Measurements from ENCODE around the gene FLT1.

Gene FLT1

DNA sequence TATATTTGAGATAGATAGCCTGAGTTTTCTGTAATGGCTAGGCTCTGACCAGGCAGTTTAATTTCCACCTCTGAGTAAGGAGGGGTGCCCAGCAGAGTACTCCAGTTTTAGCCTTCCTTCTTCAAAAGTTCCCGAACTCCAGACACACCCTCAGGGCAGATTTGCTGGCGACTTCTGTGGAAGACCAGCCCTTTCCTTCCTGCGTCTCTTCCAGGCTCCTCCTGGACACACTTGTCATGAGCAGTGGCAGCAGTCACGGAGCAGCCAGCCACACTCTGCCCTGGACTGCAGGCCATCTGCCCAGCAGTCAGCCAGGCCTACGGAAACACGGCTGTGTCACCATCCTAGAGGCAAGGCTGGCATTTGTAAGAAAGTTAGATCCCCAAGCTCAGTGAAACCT, 6.6 kb upstream of the FLT1 start:
- DNase-seq: no peak
- Histone ChIP-seq H3K9me3 (ENCODE audit: control insufficient read depth, low read length) (no peaks in the 10 kb centered on the region), H3K4me3 (ENCODE audit: insufficient read depth, low read depth, low read length, poor library complexity, severe bottlenecking) (no peak overlapping the region), H3K27ac (ENCODE audit: insufficient read depth, low read length, poor library complexity, severe bottlenecking) (no peak overlapping the region), H3K4me1 (ENCODE audit: control insufficient read depth, insufficient read depth, low read length, poor library complexity, severe bottlenecking) (no peaks in the 10 kb centered on the region), H3K27me3 (replicated peaks; ENCODE audit: control insufficient read depth, insufficient read depth, low read length, poor library complexity, severe bottlenecking) (no peaks in the 10 kb centered on the region), H3K36me3 (ENCODE audit: control insufficient read depth, insufficient read depth, low read length) (no peaks in the 10 kb centered on the region)

DNA sequence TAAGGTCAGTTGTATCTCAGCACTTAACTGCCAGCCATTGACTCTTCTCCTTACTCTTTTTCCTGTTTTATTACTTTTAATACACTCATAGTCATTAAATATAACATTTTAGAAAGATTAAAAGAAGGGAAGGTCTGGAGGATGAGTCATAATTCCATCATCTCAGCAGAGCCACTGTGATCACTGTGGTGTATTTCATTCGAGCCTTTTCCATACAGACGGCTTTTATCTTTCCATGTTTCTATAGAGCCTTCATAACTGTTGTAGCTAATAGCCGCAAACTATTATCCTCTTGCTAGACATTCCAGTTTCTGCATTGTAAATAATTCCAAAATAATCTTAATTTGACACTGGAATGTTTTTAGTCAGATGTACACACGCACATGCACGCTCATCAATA, 4.7 kb upstream of the FLT1 start:
- no peaks in the 10 kb centered on the region for H3K9me3 ChIP-seq (ENCODE audit: control insufficient read depth, low read length)
- H3K27me3 ChIP-seq (replicated peaks; ENCODE audit: control insufficient read depth, insufficient read depth, low read length, poor library complexity, severe bottlenecking): peaks cover 5% of the 10 kb centered on the region
- H3K4me3 ChIP-seq (ENCODE audit: insufficient read depth, low read depth, low read length, poor library complexity, severe bottlenecking): no peak overlapping the region
- peaks cover 8% of the 10 kb centered on the region for H3K4me1 ChIP-seq (ENCODE audit: control insufficient read depth, insufficient read depth, low read length, poor library complexity, severe bottlenecking)
- H3K27ac ChIP-seq (ENCODE audit: insufficient read depth, low read length, poor library complexity, severe bottlenecking): no peak overlapping the region
- H3K36me3 ChIP-seq (ENCODE audit: control insufficient read depth, insufficient read depth, low read length): no peaks in the 10 kb centered on the region
- no peak for DNase-seq

DNA sequence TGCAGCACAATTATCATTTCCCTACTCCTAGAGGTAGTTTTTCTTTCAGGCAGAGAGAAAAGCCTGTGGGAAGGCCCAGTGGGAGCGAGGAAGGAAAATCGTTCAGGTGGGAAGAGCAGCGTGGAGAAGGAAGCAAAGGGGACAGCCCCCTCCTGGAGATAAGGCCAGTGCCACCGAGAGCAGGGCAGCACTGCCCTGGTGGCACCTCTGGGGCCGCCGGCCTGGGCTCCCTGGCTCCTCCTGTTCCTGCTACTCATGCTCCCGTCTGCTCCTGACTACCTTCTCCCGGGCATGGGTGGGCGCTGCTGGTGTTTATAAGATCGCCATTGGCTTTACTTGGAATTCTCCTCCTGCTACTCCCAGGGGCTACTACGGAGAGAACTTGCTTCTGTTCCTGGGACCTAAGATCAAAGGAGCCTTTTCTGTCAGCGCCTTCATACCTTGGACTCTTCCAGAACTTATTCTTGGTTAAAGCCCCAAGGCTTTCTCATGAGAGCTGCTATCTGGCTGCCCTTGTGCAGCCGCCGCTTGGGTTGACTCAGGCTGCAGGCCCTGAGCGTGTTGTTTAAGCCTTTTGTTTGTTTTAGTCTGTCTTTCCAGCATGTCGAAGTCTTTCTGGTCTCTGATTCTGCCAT, 3.7 kb upstream of the FLT1 start:
- H3K27me3 ChIP-seq (replicated peaks; ENCODE audit: control insufficient read depth, insufficient read depth, low read length, poor library complexity, severe bottlenecking): peaks cover 13% of the 10 kb centered on the region
- H3K4me1 ChIP-seq (ENCODE audit: control insufficient read depth, insufficient read depth, low read length, poor library complexity, severe bottlenecking): peaks cover 18% of the 10 kb centered on the region
- H3K9me3 ChIP-seq (ENCODE audit: control insufficient read depth, low read length): no peaks in the 10 kb centered on the region
- no peak for DNase-seq
- H3K4me3 ChIP-seq (ENCODE audit: insufficient read depth, low read depth, low read length, poor library complexity, severe bottlenecking): no peak overlapping the region
- no peak overlapping the region for H3K27ac ChIP-seq (ENCODE audit: insufficient read depth, low read length, poor library complexity, severe bottlenecking)
- H3K36me3 ChIP-seq (ENCODE audit: control insufficient read depth, insufficient read depth, low read length): no peaks in the 10 kb centered on the region

DNA sequence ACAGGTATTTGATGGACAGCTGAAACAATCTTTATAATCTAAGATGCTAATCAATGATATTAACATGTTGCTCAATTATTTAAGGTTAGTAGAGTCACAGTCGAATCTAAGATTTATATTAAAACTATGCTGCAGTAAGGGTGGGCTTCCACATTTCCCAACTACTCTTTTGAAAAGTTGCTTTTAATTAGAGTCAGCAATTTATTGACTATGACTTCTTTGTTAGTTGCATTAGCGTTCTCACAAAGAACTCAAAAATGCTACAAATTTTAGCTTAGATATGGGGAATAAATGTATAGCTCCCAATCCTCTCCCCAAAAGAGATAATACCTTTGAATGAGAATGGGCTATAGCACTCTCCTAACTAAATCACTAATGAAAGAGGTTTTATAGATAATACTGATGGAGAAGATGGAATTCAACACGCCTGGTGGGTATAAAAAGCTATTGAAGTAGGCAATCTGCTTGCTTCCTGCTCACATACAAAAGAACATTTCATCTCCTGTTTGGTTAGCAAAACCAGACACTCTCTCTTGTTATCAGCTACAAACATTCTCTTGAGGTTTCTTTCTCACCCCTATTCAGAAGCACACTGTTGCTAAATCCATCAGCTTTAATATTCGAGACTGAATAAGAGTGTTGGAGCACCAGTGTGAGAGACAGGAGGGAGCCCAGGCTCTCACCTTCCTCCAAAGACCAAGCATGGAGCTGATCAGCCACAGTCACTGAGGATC, 2.4 kb upstream of the FLT1 start:
- no peak overlapping the region for H3K4me3 ChIP-seq (ENCODE audit: insufficient read depth, low read depth, low read length, poor library complexity, severe bottlenecking)
- no peaks in the 10 kb centered on the region for H3K36me3 ChIP-seq (ENCODE audit: control insufficient read depth, insufficient read depth, low read length)
- peaks cover 15% of the 10 kb centered on the region for H3K27me3 ChIP-seq (replicated peaks; ENCODE audit: control insufficient read depth, insufficient read depth, low read length, poor library complexity, severe bottlenecking)
- no peak for DNase-seq
- H3K9me3 ChIP-seq (ENCODE audit: control insufficient read depth, low read length): no peaks in the 10 kb centered on the region
- no peak overlapping the region for H3K27ac ChIP-seq (ENCODE audit: insufficient read depth, low read length, poor library complexity, severe bottlenecking)
- peaks cover 19% of the 10 kb centered on the region for H3K4me1 ChIP-seq (ENCODE audit: control insufficient read depth, insufficient read depth, low read length, poor library complexity, severe bottlenecking)

DNA sequence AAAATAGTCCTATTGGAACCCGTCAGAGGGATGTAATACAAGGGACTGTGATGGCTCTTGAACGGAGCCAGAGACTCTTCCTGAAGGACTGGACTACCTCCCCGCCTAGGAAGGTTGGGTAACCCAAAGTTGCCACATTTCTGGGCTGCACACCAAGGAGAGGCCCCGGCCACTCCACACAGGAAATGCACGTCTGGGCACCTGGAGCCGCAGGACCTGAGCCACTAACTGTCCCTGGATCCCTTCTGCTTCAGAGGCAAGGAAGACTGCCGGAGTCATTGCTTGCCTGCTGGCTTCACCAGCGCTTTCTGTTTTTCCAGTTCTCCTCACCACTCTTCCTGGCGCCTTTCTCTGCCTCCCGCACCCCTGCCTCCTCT, 1.2 kb upstream of the FLT1 start:
- Histone ChIP-seq H3K36me3 (ENCODE audit: control insufficient read depth, insufficient read depth, low read length) (no peaks in the 10 kb centered on the region), H3K27ac (ENCODE audit: insufficient read depth, low read length, poor library complexity, severe bottlenecking) (no peak overlapping the region), H3K9me3 (ENCODE audit: control insufficient read depth, low read length) (no peaks in the 10 kb centered on the region), H3K4me1 (ENCODE audit: control insufficient read depth, insufficient read depth, low read length, poor library complexity, severe bottlenecking) (peaks cover 19% of the 10 kb centered on the region), H3K4me3 (ENCODE audit: insufficient read depth, low read depth, low read length, poor library complexity, severe bottlenecking) (no peak overlapping the region), H3K27me3 (replicated peaks; ENCODE audit: control insufficient read depth, insufficient read depth, low read length, poor library complexity, severe bottlenecking) (peaks cover 21% of the 10 kb centered on the region)
- no peak for DNase-seq

DNA sequence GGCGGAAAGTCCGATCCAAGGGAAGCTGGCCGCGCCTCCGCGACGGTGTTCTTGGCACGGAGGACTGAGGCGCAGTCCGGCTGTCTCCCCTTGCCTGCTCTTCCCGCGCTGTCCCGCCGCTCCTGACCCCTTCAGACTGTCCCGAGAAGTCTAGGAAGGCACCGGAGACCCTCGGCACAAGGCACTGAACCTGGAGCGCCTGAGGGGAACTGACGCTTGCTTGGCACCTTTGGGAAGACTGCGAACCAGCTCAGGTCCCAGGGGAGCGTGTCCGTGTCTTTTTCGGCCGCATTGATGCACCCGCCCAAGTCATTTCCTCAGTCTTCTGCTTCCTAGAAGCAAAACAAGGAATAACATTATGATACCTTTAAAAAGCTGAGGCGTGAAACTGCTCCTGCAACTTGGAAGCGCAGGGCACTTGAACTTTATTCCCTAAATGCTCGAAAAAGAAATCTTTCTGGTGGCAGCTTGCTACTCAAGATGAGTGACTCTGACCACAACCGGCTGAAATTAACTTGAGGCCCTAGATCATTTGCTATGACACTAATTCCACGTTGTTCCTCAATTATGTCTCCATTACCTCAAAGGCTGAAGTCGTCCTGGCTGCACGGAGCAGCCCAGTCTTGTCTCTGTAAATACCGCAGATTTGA, 735 bp upstream of the FLT1 start:
- peaks cover 19% of the 10 kb centered on the region for H3K4me1 ChIP-seq (ENCODE audit: control insufficient read depth, insufficient read depth, low read length, poor library complexity, severe bottlenecking)
- no peaks in the 10 kb centered on the region for H3K9me3 ChIP-seq (ENCODE audit: control insufficient read depth, low read length)
- DNase-seq: no peak
- H3K27me3 ChIP-seq (replicated peaks; ENCODE audit: control insufficient read depth, insufficient read depth, low read length, poor library complexity, severe bottlenecking): peaks cover 21% of the 10 kb centered on the region
- no peaks in the 10 kb centered on the region for H3K36me3 ChIP-seq (ENCODE audit: control insufficient read depth, insufficient read depth, low read length)
- no peak overlapping the region for H3K4me3 ChIP-seq (ENCODE audit: insufficient read depth, low read depth, low read length, poor library complexity, severe bottlenecking)
- H3K27ac ChIP-seq (ENCODE audit: insufficient read depth, low read length, poor library complexity, severe bottlenecking): no peak overlapping the region

DNA sequence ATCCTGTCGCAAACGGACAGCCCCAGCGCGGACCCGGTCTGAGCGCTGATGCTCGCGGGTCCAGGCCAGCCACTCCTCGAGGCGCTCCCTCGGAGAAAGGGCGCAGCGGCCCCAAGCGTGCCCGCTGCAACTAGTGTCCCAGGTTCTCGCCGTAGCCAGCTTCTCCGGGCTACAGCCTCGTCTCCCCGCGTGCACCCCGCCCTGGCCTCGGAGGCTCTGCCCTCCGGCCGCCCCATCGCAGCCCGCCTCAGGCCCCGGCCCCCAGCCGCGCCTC, 487 bp downstream of the FLT1 start:
- peak overlapping the region; percentile 35 for H3K4me3 ChIP-seq (ENCODE audit: insufficient read depth, low read depth, low read length, poor library complexity, severe bottlenecking)
- DNase-seq: no peak
- no peaks in the 10 kb centered on the region for H3K36me3 ChIP-seq (ENCODE audit: control insufficient read depth, insufficient read depth, low read length)
- peaks cover 19% of the 10 kb centered on the region for H3K4me1 ChIP-seq (ENCODE audit: control insufficient read depth, insufficient read depth, low read length, poor library complexity, severe bottlenecking)
- H3K9me3 ChIP-seq (ENCODE audit: control insufficient read depth, low read length): no peaks in the 10 kb centered on the region
- peaks cover 21% of the 10 kb centered on the region for H3K27me3 ChIP-seq (replicated peaks; ENCODE audit: control insufficient read depth, insufficient read depth, low read length, poor library complexity, severe bottlenecking)
- no peak overlapping the region for H3K27ac ChIP-seq (ENCODE audit: insufficient read depth, low read length, poor library complexity, severe bottlenecking)

DNA sequence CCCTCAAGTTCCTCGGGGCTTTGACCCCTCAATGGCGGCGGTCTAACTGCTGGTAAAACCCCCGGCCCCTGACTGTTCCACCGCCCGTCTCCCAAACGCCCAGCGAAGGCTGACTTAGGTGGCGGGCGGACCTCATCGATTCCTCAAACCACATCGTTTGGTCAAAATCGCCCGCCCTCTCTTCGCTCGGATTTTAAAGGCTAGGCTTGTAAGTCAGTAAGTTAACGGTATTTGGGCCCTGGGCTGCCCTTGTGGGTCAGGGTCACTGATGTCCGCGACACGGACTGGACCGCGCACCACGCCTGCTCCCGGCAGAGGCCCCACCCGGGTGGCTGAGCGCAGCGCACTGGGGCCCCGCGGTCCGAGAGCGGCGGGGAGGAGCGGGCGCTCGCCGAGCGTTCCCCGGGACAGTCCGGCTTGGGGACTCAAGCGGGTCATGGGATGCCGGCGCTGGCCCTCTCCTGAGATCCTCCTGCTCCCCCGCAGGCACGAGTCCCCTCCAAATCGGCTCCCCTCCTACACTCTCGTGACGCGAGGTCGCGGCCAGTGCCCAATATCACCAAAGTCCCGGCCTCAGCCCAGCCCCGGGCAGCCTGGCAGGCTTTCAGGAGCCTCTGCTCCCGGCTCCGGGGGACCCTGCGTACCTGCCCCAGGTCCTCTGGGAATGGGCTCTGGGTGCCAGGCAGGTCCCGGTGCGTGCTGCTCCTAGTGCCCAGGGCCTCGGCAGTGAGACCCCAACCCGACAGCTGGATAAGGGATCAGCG, 1.0 kb downstream of the FLT1 start:
- Histone ChIP-seq H3K9me3 (ENCODE audit: control insufficient read depth, low read length) (no peaks in the 10 kb centered on the region), H3K27ac (ENCODE audit: insufficient read depth, low read length, poor library complexity, severe bottlenecking) (no peak overlapping the region), H3K4me3 (ENCODE audit: insufficient read depth, low read depth, low read length, poor library complexity, severe bottlenecking) (no peak overlapping the region), H3K36me3 (ENCODE audit: control insufficient read depth, insufficient read depth, low read length) (no peaks in the 10 kb centered on the region), H3K27me3 (replicated peaks; ENCODE audit: control insufficient read depth, insufficient read depth, low read length, poor library complexity, severe bottlenecking) (peaks cover 21% of the 10 kb centered on the region), H3K4me1 (ENCODE audit: control insufficient read depth, insufficient read depth, low read length, poor library complexity, severe bottlenecking) (peaks cover 19% of the 10 kb centered on the region)
- DNase-seq: no peak

DNA sequence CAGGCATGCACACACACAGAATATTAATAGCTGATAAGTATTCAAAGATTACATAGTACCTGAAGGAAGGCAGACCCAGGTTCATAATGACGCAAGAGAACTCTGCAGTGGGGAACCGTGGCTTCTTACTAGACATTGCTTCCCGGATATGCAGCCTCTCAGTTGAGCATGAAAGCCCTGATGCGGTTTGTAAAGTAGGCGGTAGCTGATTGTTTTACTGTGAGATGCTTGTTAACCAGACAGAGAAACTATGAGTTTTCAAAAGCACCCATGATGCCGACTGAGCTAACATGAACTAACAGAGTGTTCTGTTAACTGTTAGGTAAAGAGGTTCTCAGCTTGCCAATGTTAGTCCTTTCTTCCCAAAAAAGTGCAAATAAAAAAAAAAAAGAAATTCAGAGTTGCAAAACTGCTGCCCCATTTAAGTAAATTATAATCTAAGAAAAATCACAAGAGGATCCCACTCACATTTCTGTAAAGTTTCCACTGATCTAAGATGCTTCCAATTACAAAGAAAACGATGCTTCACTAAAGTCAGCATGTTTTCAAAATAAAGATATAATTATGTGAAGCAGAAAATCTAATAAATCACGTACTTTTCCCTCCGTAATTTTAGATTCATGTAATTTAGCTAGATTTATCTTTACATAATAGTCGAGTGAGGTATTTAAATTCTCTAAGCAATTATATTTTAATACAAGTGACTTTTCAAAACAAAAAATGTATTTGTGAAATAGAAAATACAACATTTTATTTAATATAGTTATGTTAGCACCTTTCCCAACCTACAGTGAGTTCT, 2.2 kb downstream of the FLT1 start:
- no peak for DNase-seq
- Histone ChIP-seq H3K36me3 (ENCODE audit: control insufficient read depth, insufficient read depth, low read length) (no peaks in the 10 kb centered on the region), H3K4me1 (ENCODE audit: control insufficient read depth, insufficient read depth, low read length, poor library complexity, severe bottlenecking) (peaks cover 19% of the 10 kb centered on the region), H3K27me3 (replicated peaks; ENCODE audit: control insufficient read depth, insufficient read depth, low read length, poor library complexity, severe bottlenecking) (peaks cover 21% of the 10 kb centered on the region), H3K4me3 (ENCODE audit: insufficient read depth, low read depth, low read length, poor library complexity, severe bottlenecking) (no peak overlapping the region), H3K9me3 (ENCODE audit: control insufficient read depth, low read length) (no peaks in the 10 kb centered on the region), H3K27ac (ENCODE audit: insufficient read depth, low read length, poor library complexity, severe bottlenecking) (no peak overlapping the region)

All from effector memory CD4-positive, alpha-beta T cell (primary cell).